NCI-H2081 treated with DMSO at 0.1 percent for 48 hours (cell line): ENCODE data around the gene SLC3A2.

Source experiments
- DNase-seq: peaks from one replicate; lab custom pipeline; 2025; lab: John Stamatoyannopoulos, UW

SLC3A2 gene

DNA sequence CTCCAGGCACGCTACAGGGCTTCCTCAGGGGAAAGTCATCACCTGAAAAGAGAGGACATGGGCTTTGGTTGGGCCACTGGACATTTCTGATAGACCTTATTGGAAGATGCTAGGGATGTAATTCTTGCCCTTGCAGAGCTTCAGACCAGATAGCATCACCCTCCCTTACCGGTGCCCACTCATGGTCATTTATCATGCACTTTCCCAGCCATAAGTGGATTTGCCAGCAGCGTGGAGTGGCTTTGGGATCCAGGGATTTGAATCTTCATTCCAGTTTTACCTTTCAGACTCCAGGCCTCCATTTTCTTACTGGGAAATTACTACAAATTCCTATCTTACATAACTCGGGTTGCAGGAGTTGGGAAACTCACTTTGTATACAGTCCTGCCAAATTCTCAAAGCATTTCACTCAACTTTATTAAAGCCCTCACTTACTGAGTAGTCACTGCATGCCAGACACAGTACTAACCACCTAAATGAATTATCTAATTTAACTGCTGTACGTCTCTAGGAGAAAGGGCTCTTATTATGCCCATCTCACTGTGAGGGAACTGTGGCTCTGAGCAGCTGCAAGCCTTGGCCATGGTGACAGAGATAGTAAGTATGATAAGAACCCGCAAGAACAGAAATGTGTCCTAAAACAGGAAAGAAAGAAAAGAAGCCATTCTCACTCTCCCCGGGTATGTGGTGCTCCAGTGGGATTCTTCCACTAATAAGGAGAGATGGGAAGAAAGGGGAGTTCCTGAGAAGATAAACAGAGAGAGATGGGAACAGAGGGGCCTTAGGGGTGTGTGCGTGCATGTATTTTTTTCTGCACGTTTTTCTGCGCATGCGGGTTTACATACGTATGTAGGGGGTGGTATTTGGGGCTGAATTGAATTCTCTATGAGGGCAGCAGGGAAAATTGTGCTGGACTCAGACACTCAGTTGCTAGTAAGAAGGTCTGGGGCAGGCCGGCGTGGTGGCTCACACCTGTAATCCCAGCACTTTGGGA lies 30.7 kb downstream of the SLC3A2 start:
- DNase-seq: no peak

DNA sequence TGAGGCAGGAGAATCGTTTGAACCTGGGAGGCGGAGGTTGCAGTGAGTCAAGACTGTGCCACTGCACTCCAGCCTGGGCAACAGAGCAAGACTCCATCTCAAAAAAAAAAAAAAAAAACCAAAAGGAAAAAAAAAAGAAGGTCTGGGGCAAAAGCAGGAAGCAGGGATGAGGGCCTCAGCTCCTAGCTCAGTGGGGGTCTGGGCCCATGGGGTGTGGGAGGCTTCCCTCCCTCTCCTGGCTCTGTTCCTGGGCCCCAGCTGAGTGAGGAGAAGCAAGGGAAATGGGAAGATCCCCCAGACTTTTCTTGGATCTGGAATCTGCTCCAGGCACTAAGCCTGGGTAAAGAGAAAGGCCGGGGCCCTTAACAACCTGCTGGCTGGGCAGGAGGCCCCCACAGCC lies 31.6 kb downstream of the SLC3A2 start:
- no peak for DNase-seq

DNA sequence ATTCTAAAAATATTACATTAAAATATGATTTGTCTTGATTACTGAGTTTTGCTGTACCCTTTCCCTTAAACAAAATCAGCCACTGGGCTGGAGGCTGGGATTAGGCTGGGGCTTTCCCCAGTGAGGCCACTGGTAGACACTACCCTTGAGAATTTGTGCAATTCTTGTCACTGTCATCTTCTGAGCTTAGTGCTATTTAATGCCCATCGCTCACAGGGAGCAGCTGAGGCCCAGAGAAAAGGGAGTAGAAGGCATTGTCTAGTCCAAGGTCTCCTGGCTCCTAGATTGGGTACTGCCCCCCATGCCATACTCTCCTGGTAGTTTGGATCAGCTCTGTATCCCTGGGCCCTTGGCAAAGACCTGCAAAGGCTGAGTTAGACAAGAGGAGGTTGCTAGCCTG lies 33.7 kb downstream of the SLC3A2 start:
- no peak for DNase-seq

DNA sequence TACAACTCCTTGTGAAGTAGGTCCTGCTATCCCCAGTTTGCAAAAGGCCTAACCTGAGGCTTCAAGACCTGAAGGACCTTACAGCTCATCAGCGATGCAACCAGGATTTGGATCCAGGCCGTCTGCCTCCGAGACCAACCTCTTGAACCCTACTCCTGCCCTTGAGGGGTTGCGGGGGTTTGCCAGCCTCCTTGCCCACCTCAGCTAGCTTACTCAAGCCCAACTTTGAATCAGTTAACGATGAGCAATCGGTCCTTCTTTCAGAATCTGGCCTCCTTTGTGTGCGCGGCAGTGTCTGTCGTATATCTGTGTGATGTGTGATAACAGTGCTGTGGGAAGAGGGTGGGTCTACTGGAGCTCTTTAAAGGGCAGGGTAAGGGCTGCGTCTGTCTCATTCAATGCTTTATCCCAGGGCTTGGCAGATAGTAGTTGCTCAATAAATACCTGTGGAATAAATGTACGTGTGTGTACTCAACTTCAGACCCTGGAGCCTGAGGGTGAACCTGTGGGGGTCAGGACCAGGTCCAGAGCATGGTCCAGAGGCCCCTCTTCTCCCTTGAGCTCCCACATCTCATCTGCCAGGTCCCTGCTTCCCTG lies 37.3 kb downstream of the SLC3A2 start:
- DNase-seq: no peak

DNA sequence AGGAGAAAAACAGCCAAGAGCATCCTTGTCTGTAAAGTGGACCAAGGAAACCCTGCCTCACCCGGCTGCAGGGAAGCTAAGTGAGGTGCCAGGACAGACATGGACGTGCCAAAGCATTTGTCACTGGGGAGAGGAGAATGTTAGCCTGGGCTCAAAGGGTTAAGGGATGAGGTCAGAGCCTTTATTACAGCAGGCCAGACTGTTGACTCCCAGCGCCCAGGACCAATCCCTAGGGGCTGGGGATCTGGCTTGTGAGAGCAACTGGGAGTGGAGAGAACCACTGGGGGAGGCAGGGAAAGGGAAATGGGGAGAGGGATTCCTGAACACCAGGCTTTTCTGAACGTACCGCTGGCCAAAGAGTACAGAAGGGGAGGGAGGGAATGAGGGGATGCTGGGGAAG lies 37.8 kb downstream of the SLC3A2 start:
- DNase-seq: no peak

DNA sequence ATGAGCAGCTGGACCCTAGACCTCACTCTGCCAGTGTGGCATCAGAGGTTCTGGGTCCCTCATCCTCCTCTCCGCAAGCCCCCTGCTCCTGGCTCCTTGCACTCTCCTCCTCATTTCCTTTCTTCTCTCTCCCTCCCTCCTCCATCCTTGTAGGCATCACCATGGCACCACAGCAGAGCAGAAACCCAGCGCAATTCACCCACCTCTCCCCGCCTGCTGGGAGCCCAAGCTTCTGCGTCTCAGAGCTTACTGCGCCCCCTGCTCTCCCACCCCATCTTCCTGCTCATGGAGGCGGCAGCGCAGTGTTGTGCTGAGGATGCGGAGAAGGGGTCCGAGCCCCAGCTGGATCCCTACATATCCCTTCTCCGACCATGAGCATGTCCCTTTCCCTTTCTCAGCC lies 38.8 kb downstream of the SLC3A2 start:
- no peak for DNase-seq

DNA sequence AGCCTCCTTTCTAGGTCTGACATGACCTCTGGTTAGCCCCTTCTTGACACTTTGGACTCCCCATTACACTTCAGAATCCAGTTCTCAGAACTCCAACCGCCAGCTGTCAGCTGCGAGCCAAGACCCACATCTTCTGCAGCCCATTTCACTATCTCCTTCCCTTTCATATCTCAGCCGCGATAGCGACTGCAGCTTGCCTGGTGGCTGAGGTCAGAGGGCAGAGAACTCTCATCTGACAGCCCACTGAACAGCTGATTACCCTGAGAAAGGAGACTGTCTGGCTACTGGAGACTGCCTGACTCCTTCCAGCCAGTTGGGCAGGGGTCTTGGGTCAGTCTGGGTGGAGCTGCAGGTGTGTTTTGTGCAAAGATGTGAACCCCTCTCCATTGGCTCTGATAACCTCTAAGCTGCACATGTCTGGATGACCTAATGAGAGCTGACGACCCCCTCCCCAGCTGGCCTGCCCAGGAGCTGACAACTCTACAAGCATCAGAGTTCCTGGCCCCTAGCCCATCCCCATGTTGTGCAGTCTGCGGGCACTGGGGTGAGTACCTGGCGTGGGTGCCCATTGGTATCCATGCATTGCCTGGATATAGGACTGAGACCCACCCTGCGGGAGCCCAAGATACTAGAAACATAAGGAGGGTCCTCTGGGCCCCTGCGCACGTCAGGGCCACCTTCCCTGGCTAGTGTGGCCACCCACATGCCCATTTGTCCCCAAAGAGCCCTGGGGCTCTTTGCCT lies 39.4 kb downstream of the SLC3A2 start:
- no peak for DNase-seq

DNA sequence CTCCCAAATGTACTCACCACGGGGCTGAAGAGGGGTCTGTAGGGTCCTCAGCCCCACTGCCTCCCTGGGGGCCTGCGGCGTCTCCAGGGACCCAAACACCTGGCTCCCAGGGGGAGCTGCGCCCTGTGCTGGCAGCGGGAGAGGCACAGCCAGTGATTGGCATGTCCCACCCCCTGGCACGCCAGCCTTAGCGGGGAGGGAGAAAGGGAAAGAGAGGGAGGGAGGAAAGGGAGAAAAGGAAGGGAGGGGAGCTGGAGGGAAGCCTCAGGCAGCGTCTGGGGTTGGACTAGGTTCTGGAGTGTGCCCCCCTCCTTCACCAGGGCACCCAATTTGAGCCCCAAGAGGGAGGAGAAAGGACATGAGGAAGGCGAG lies 40.5 kb downstream of the SLC3A2 start, which contains the start of gene CHRM1:
TSS of gene CHRM1 (minus strand) at position 163 of the 372 bp plus-strand sequence. CDS start 10,263 bp downstream, outside the sequence.
- no peak for DNase-seq

DNA sequence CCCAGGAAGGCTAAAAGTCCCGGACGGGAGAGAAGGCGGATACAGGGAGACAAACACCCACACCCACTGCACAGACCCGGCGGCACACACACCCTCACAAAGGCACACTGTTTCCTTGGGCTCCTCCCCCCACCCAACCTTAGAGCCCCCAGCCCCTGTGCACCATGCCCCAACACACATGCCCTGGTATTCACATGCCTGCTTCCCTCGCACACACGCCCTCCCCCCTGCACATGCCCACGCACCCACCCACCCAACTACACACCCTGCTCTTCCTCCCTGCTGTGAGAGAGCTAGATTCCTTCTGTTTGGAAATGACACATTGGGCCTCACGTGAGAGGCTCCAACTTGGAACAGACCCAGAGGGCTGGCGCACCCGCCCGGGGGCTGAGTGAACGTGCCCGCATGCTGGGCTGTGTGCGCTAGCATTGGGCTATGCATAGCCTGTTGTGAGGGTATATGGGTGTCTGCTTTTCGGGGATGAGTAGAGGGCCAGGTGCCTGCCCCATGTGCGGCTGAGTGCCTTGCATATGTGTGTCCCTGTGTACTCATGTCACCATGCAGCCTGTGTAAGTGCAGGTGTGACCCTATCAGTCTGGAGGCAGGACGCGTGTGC lies 41.0 kb downstream of the SLC3A2 start:
- DNase-seq: no peak

DNA sequence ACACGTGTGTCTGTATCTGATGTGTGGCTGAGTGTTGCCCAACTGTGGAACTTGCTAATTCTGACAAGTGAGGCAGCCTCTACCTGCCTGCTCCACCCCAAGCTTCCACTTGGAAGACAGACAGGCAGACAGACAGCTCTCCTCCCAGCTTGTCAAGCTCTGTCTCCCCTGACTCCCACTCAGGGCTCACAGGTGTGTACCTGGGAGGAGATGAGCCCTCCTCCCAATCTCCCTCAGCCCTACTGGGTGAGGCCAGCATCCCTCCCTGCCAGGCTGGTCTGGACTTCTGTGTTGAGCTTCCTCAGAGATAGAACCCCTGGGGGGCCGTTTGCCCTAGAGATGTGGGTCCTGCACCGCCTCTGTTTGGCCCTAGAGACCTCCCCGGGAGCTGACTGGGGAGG lies 41.5 kb downstream of the SLC3A2 start:
- DNase-seq: no peak

DNA sequence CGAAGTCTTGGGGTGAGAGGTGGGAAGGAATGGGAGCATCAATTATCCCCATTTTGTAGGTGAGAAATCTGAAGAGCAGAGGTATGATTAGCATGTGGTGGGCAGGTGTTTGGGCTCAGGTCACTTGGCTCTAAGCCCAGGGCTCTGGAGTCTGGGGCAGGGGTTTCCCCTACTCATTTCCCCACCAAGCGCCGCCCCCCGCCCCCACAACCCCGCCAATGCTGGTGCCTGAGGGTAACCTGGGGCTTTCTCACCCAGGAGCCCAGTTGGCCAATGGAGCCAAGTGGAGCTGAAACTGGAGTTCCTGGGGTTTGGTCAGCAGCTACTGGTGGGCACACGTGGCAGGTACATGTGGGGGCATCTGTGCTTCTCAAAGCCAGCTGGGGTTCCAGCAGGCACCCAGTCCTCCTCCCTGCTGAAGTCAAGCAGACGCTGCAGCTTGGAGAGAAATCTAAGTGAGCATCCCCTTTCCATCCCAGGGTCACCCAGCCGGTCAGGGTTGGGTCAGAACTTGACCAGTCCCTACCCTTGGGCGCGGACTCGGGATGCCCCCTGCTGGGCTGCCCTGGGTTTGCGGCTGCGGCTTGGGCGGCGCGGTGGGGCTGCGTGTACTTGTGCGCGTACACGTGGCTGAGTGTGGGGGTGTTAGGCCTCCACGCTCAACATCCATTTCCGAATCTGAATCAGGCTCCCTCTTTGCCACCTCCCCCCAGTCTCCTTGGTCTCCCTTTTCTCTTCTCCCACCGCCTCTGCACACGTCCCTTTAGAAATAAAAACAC lies 42.1 kb downstream of the SLC3A2 start:
- DNase-seq: no peak

DNA sequence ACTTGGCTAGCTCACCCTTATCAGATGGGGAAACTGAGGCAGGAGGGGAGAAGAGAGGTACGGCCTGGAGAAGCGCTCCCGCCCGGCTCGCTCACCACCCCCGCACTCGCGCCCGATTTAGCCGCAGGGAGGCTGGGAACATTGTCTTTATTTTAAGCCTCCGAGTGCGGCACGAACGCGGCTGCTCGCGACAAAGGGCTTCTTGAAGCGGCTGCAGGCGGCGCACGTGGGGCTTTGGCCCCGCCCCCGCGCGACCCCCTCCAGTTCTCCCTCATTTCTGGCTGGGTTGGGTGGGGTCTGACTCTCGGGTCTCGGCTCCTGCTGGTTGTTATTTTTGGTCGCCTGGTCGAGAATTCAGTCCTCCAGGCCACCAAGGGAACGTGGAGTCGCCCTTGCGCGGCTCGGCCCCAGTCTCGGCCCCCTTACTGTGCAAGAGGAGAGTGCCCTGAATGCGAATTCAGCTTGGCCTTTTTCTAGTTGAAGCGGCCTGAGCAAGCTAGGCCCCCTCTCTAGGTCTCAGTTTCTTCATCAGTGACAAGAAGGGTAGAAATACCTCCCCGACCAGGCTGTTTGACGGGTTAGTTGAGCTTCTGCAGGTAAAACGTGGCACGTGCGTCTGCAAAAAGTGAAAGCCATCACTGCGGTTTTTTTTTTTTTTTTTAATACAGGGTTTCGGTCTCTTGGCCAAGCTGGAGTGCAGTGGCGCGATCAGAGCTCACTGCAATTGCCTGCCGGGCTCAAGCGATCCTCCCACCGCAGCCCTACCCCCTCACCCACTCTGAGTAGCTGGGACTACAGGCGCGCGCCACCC lies 43.1 kb downstream of the SLC3A2 start:
- DNase-seq: no peak

DNA sequence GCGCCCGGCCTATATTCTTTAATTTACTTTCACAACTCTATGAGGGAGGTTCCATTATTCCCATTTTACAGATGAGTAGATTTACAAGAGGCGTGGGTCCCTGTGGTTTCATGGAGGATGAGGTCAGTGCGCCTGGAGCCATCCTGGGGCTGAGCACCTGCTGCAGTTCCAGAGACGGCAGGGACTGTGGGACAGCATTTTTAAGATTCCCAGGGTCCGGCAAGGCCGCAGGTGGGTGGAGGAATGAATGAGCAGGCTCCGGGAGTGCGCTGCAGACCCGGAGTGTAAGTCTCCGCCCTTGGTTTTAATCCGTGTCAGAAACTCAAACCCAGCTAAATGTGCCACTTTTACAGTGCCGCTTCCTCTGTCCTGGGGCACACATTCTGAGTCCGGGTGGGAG lies 44.6 kb downstream of the SLC3A2 start:
- no peak for DNase-seq

DNA sequence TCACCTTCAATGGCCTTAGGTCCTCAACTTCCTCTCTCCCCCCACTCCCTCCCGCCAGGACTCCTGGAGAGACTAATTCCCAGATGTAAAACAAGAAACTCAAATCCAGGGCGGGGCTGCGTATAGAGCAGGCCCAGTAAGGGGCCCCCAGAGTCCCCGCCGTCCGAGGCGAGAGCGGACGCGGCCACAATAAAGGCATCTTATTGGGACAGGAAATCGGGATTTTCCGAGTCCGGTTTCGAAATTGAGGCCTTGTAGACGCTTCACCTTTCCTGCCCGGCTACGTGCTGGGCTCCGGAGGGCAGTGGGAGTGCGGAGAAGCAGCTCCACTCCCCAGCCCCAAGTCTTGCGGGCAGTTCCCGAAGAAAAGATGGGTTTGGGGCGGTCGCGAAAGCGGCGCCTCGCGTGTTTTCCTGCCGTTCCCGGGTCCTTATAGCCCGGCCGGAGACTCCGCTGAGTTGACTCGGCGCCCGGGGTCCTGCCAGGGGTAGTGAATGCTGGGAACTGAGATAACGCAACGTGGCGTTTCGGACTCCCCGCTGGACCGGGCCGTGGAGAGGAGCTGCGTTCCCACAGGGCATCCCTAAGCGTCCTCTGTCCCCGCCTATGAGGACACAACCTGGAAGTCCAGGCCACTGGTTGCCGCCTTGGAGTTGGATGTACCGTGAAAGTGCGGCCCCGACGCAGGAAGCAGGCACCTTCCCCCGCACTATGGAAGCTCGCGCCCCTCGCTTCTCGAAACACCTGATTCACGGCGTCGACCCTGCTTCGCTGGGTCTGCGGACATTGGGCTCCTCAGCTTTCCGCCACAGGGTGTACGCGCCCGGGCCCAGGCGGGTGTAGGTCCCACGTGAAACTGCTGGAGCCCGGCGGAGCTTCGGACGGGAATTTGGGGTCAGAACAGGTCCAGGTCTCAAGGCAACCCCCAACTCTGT lies 45.3 kb downstream of the SLC3A2 start:
- DNase-seq: no peak

DNA sequence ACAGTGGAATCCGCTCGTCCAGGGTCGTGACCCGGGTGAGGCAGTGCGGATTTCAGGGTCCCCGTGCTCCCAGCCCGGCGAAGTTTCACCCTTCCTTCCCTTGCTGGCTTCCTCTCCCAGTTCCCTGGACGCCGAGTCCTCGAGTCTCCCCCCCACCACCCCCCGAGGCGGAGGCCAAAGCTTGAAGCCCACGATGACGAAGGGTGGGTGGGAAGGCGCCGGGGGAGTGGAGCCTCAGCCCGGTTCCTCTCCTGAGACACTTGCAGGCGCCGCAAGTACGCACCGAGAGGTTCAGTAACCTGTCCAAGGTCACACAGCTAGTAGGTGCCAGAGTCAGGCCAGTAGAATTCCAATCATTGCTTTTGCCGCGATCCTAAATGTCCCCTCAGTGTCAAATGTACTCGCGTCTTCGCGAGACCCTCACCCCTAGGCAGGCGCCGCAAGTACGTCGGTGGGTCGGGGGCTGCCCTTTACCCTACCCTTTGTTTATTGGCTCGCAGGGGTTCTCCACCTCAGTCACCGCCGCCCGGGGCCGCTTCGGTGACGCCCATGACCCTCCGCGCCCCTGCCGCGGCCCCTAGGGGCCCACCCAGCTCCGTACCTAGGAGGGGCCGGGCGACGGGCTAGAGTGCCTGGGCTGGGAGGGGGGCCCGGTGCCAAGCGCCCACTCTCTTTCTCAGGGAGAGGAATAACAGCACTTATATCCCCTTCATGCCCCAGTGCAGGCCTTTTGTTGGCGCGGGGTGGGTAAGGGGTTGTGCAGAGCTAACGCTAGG lies 46.2 kb downstream of the SLC3A2 start:
- DNase-seq: no peak

DNA sequence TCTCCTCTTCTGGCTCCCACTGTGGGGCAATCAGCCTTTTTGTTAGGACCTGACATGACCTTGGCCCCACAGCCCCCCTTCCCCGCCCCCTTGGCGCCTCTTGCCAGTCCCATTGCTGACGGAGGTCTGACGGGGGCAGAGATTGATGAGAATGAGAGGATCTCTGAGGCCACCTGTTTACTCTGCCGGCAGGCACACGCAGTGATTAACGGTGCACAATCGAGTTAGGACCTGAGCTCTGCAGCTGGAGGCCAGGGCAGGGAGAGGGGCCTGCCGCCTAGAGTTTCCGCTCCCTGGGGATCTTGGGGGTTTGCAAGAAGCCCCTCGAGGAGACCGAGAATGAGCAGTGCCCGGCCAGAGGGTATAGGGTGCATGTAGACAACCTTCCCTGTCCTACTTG lies 47.3 kb downstream of the SLC3A2 start:
- no peak for DNase-seq

DNA sequence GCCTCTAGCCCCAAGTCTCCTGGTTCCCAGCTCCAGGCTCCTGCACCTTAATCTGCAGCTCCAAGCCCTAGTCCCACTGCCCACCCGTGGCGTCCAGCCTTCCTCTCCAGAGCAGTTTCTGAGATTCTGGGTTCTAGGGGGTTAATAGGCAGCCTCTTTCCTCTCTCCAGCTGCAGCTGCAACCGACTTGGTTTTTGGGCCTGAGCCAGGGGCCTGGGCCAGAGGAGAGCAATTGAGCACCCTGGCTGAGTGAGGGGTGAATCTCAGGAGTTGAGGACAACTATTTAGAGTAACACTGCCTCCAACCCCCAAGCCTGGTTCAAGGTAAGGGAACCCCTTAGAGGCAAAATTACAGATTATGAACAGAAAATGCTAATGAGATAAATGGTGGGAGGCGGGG lies 49.5 kb downstream of the SLC3A2 start:
- no peak for DNase-seq

DNA sequence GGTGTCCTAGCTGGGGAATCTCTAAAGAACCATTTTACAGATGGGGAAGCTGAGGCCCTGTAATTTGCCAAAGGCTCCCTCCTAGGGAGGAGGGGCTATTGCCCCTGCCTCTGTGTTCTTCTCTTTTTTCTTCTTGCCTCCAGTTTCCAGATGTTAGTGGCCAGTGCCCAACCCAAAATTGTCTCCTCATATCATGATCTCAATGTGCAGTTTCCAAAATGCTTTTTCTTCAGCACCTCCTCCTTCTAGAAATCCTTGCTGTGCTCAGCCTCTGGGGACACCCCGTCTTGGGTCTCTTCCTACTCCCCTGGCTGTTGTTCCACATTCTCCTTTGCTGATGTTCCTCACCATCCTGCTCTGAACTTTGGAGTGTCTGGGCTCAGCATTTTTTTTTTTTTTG lies 50.0 kb downstream of the SLC3A2 start:
- DNase-seq: no peak
